ENCODE data around the gene NEK2.
"Not testable (repeated sequence)": the region's sequence is repeated elsewhere in the genome, so short reads cannot be mapped to it uniquely, and the experiment has no call there.

NEK2 gene

GRCh38 chr1:211650904-211651303 is 24.5 kb downstream of the NEK2 start:
- no peak for DNase-seq (ENCODE audit: low spot score)

- peak; percentile 15 for DNase-seq (ENCODE audit: low spot score)
These were observed 26.2 kb downstream of the NEK2 start for GRCh38 chr1:211648980-211649934.

- DNase-seq (ENCODE audit: low spot score), result peak; percentile 83
These were observed 27.1 kb downstream of the NEK2 start for GRCh38 chr1:211648336-211648735.

- DNase-seq (ENCODE audit: low spot score), result no peak
These were observed 27.7 kb downstream of the NEK2 start for GRCh38 chr1:211647711-211648121.

- DNase-seq (ENCODE audit: low spot score), result no peak
These were observed 28.9 kb downstream of the NEK2 start for GRCh38 chr1:211646566-211646965.

GRCh38 chr1:211645601-211646000 is 29.8 kb downstream of the NEK2 start:
- DNase-seq (ENCODE audit: low spot score), result not testable (repeated sequence)

GRCh38 chr1:211644653-211645052 is 30.8 kb downstream of the NEK2 start:
- no peak for DNase-seq (ENCODE audit: low spot score)

- peak; percentile 96 for DNase-seq (ENCODE audit: low spot score)
These were observed 31.9 kb downstream of the NEK2 start for GRCh38 chr1:211643324-211644212.

- DNase-seq (ENCODE audit: low spot score), result peak; percentile 8
These were observed 32.6 kb downstream of the NEK2 start for GRCh38 chr1:211642870-211643269.

- DNase-seq (ENCODE audit: low spot score), result no peak
These were observed 33.5 kb downstream of the NEK2 start for GRCh38 chr1:211641942-211642341.

GRCh38 chr1:211641044-211641800 is 34.2 kb downstream of the NEK2 start:
- no peak for DNase-seq (ENCODE audit: low spot score)

- DNase-seq (ENCODE audit: low spot score), result no peak
These were observed 35.2 kb downstream of the NEK2 start for GRCh38 chr1:211640301-211640630.

GRCh38 chr1:211639475-211640300 is 35.7 kb downstream of the NEK2 start:
- DNase-seq (ENCODE audit: low spot score), result no peak

GRCh38 chr1:211638689-211639101 is 36.7 kb downstream of the NEK2 start:
- DNase-seq (ENCODE audit: low spot score), result no peak

GRCh38 chr1:211638246-211638645 is 37.2 kb downstream of the NEK2 start:
- DNase-seq (ENCODE audit: low spot score), result no peak

GRCh38 chr1:211637066-211637465 is 38.4 kb downstream of the NEK2 start:
- no peak for DNase-seq (ENCODE audit: low spot score)

- peak; percentile 91 for DNase-seq (ENCODE audit: low spot score)
These were observed 38.8 kb downstream of the NEK2 start for GRCh38 chr1:211636575-211637029.

GRCh38 chr1:211635597-211636205 is 39.7 kb downstream of the NEK2 start:
- no peak for DNase-seq (ENCODE audit: low spot score)

GRCh38 chr1:211634931-211635330 is 40.5 kb downstream of the NEK2 start:
- no peak for DNase-seq (ENCODE audit: low spot score)

GRCh38 chr1:211634461-211634860 is 41.0 kb downstream of the NEK2 start:
- no peak for DNase-seq (ENCODE audit: low spot score)

- DNase-seq (ENCODE audit: low spot score), result no peak
These were observed 41.9 kb downstream of the NEK2 start for GRCh38 chr1:211633524-211633846.
